Activated CD4-positive, alpha-beta T cell treated with anti-CD3 and anti-CD28 coated beads, Interleukin-2, amount 50 U/mL, for 4 hours (primary cell): ENCODE results near the gene LAYN.

Experiments used
- DNase-seq, 2 experiments: peaks; one replicate each; pipeline ENCODE4 v3.0.0-alpha.2; 2020

LAYN gene

DNA sequence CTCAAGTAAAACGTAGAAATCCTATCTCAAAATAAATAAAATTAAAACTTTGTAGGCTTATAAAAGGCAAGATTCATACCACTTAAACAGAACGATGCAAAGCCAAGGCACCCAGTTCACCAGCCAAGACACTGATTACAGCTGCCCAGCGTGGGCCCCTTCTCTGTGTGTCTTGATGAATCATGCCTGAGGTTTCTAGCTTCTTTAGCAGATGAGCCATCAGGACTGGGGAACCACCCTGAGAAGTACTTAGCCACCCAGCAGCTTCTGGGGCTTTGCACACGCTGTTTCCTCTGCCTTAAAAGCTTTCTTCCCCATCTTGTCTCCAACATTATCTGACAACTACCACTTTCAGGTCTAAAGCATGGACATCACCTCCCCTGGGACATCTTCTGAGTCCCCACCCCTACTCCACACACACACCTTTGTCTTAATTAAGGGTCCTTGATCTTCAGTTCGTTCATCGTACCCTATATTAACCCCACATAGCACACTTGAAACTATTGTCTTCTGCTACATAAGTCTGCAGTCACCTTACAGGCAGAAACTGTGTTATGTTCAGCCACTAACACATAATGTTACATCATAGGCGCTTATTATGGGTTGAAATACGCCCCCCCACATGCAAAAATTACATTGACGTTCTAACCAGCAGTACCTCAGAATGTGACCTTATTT lies 8.7 kb upstream of the LAYN start:
- peak in 1 of 2 experiments; percentile 18 for DNase-seq

- DNase-seq, result no peak
Measured at GRCh38 chr11:111532365-111532709, 8.2 kb upstream of the LAYN start.

GRCh38 chr11:111535281-111535680 lies 5.2 kb upstream of the LAYN start:
- no peak for DNase-seq

GRCh38 chr11:111537336-111537860 lies 3.1 kb upstream of the LAYN start:
- DNase-seq, result no peak

DNA sequence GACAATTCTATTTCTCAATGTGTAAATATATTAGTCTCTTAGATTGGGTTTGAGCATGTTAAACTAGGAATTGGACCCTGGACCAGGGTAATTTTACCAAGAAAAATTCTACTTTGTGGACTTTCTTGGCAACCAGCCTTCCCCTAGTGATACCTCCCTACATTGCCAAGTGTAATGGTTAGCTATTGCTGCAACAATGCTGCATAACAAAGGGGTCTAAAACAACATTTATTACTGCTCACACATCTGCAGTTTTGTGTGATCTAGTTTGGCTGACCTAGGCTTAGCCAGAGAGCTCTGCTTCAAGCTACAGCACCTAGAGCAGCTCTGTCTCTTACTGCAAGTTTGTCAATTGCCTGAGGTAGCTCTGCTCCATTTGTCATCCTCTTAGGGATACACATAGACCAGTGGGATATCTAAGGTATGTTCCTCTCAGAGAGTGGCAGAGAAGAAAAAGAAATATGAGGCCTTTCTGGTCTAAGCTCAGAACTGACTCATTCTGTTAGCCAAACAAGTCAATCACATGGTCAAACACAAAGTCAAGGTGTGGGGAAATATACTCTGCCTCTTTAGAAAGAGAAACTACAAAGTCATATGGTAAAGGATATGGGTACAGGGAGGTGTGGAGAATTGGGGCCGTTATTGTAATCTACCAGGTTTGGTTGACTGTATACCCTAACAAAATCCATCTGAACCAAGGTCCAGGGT lies 2.0 kb upstream of the LAYN start:
- no peak for DNase-seq

- DNase-seq, result no peak
Measured at GRCh38 chr11:111539426-111540113, 950 bp upstream of the LAYN start.

- DNase-seq, result no peak
Measured at GRCh38 chr11:111540937-111541253, 375 bp downstream of the LAYN start.

DNA sequence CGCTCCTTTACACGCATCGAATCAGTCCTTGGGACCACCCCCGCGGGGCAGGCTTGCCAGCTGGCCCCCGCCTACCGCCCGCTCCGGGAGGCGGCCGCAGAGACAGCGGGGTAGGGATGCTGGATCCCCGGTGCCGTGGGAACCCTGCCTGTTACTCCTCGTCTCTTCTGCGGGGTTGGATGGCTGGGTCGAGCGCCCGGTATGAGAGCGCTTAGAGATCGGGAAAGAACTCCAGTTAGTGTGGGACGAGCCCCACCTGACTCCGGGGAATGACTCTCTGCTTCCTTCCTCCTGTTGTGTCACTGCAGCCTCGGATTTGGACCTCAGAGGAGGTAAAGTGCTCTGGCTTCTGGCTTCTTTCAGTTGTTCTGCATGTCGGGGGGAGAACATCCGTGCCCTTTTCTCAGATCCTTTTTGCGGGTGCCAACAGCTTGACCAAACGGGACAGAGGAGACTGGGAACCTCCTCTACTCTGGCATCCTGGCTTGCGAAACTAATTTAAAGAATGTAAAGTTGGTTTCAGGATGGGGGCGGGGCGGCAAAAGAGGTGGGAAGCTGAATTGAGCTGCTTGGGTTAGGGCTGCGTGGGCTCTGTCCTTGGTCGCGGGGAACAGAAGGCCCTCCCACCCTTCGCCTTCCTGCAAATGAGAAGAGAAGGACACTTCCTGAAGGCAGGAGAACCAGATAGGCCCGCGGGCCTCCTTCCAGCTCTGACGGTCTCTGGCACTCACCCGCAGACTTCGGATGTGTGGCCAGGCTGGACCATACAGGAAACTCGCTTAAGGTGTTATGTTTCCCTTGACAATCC lies 938 bp downstream of the LAYN start:
- DNase-seq, result no peak

GRCh38 chr11:111542606-111543275 lies 2.2 kb downstream of the LAYN start:
- no peak for DNase-seq

DNA sequence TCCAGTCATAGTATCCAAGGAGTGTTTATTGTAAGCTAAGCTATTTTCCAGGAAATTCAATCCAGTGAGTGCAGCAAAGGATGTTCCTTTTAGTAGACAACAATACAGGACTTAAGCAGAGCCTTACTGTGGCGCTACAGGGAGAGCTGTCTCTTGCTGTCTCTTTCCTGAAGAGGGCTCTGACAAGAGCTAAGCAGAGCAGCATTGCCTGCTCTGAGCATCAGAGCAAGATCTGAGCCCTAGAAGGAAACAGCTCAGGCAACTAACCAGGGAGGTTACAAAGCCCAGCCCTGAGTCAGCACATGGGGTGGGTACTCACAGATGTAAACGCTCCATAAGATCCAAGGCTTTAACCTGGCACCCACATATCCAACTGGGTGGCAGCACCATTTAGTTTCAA lies 8.0 kb downstream of the LAYN start:
- no peak for DNase-seq

DNA sequence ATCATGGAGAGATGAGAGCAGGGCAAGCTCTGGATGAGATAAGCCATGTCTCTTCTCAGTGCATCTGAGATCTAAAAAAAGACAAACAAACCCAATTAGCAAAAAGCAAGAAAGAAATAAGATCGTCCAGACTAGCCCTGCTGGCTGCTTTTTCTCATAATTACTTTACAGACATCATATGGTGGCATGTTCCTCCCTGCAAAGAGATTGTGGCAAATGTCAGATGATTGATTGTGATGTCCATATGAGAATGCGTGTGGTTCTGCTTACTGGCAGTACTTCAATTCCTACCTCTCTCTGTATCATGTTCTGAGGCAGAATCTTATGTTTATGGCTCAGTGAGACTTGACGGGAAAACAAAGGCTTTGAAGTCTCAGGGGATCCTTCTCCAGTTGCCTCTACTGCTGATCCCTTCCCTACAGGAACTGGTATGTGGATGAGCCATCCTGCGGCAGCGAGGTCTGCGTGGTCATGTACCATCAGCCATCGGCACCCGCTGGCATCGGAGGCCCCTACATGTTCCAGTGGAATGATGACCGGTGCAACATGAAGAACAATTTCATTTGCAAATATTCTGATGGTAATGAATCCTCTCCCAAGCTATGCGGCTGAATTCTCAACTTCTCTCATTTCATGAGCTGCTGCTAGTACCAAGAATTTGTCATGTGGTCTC lies 8.8 kb downstream of the LAYN start:
- no peak for DNase-seq

GRCh38 chr11:111549869-111550203 lies 9.3 kb downstream of the LAYN start:
- no peak for DNase-seq

DNA sequence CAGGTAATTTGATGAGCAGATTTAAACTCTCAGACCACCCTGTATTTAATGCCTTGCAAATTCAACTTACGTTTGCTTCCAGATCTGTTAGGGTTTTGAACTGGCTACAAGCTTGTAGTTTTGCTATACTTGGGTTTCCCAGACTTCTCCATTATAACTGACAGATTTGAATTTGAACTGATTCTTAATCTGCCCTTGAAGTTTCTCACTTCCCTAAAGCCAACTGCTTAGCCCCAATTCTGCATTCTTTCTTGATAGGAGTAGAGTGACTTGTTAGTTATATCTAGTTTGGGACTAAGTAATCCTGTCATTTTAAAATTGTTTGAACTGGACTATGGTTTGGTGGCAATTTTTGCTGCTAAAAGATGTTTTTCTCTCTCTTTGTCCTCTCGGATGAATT lies 9.7 kb downstream of the LAYN start:
- DNase-seq, result no peak

DNA sequence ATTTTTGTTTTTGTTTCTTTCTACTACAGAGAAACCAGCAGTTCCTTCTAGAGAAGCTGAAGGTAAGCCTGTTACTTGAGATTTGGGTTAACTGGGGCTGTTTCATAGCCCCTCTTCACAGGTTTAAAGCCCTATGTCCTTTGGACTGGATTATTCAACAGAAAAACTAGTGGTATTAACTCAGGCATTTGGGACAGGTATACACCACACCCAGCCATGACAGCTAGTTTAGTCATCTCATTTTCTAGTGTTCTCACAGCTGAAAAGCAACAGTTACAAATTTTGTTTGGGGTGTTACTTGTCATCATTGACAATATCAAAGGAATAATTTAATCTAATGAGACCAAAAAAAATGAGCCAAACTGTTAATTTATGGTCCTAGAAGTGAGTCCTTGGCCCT lies 14.0 kb downstream of the LAYN start:
- DNase-seq, result no peak

DNA sequence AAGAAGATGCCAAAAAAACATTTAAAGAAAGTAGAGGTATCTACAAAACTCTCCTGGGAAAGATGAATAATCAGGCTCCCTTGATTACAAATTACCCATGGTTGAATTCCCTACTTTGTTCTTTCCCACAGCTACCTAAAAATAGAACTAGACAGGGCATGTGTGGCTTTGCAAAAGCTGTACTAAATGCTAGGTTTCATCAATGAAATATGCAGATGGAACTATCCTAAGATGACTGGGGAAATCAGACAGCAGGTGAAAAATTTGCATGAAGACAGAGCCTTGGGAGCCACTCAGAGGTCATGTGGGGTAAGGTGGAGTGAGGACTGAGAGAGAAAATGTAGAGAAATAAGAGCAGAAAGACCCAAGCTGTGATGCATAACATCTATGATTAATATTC lies 14.7 kb downstream of the LAYN start:
- no peak for DNase-seq

- DNase-seq, result no peak
Measured at GRCh38 chr11:111557425-111558111, 17.0 kb downstream of the LAYN start.

DNA sequence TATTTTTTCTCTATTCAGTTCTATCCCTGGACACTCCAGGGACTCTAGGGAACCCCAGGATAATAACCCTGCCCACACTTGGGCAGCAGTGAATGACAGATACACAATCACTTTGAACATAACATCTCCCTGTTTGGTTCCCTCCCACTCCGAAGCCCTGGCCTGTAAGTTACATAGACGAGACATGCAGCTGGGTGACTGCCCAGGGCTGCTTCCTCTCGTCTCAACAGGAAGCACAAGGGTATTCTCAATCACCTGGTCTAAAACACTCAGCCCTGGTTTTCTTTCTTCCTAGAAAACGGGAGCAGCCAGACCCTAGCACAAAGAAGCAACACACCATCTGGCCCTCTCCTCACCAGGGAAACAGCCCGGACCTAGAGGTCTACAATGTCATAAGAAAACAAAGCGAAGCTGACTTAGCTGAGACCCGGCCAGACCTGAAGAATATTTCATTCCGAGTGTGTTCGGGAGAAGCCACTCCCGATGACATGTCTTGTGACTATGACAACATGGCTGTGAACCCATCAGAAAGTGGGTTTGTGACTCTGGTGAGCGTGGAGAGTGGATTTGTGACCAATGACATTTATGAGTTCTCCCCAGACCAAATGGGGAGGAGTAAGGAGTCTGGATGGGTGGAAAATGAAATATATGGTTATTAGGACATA lies 19.4 kb downstream of the LAYN start:
- DNase-seq, result no peak

- no peak for DNase-seq
Measured at GRCh38 chr11:111560800-111561199, 20.3 kb downstream of the LAYN start.

- no peak for DNase-seq
Measured at GRCh38 chr11:111561306-111561705, 20.8 kb downstream of the LAYN start.

GRCh38 chr11:111561791-111562325 lies 21.3 kb downstream of the LAYN start:
- DNase-seq, result no peak
